NCI-H82 treated with DMSO at 0.1 percent for 48 hours (cell line): ENCODE measurements around the gene PILRA.
"Not testable (repeated sequence)": the region's sequence is repeated elsewhere in the genome, so short reads cannot be mapped to it uniquely, and the experiment has no call there.

Experiments used
- DNase-seq: peaks from one replicate; lab custom pipeline; 2025; ENCODE audit not compliant: unreplicated experiment; lab: John Stamatoyannopoulos, UW

Gene PILRA

DNA sequence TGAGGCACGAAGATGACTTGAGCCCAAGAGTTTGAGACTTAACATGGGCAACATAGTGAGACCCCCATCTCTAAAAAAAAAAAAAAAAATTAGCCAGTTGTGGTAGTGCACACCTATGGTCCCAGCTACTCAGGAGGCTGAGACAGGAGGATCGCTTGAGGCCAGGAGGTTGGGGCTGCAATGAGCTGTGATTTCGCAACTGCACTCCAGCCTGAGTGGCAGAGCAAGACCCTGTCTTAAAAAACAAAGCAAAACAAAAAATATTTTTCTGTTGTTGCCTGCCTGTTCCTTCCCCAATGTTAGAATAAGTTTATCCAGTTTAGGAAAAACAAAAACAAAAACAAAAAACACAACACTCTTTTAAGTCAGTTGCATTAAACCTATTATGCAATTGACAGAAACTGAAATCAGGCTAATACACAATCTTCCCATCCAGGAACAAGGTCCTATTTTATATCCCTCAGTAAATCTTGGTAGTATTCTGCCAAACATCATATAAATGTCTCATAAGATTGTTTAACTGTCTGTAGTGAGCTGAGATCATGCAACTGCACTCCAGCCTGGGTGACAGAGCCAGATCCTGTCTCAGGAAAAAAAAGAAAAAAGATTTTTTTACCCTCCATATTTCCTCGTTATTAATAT lies 4.9 kb downstream of the PILRA start:
- DNase-seq = no peak

GRCh38 chr7:100380196-100380595 lies 6.9 kb downstream of the PILRA start:
- DNase-seq = no peak

- DNase-seq = not testable (repeated sequence)
Measured at GRCh38 chr7:100381531-100382233, 8.4 kb downstream of the PILRA start.

GRCh38 chr7:100382234-100382853 lies 9.1 kb downstream of the PILRA start:
- not testable (repeated sequence) for DNase-seq

DNA sequence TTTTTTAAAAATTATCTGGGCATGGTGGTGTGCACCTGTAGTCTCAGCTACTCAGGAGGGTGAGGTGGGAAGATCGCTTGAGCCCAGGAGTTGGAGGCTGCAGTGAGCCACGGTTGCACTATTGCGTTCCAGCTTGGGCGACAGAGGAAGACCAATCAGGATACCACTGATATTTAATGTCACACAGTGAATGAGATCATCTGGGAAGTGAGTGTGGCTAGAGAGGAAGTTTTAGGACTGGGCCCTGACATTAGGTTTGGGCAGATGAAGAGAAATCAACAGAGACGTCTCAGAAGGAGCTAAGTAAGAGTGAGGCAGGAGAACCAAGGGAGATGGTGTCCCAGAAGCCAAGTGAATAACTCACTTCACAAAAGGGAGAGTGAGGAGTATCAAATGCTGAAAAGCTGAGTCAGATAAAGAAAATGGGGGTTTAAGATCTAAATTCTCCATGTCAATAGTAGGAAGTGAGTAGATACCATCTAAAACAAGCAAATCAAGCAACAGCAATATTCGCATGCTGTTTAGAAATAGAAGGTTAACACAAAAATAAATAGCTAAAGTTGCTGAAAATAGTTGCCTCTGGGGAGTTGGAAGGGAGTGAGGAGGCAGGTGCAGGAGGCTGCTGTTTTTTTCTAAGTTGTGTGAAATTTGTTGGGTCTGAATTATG lies 11.5 kb downstream of the PILRA start:
- DNase-seq = no peak

- no peak for DNase-seq
Measured at GRCh38 chr7:100386940-100387339, 13.7 kb downstream of the PILRA start.

- no peak for DNase-seq
Measured at GRCh38 chr7:100387695-100388094, 14.4 kb downstream of the PILRA start.

DNA sequence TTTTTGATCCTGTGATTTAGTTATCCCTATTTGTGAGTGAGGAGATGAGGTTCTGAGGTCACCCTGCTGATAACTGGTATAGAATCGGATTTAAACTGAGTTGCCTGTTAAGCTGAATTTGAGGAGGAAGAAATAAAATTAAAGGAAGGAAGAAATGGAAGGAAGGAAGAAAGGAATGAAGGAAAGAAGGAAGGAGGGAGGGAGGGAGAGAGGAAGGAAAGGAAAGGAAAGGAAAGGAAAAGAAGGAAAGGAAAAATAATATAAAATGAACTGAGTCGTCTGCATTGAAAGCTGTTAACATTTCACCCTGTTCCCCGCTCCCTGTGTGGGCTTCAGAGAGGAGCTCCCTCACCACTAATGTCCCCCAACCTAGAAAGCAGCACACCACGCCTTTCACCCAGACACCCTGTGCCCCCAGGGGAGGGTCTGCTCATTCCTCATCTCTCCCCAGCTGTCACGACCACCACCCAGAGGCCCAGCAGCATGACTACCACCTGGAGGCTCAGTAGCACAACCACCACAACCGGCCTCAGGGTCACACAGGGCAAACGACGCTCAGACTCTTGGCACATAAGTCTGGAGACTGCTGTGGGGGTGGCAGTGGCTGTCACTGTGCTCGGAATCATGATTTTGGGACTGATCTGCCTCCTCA lies 16.3 kb downstream of the PILRA start:
- DNase-seq = no peak

DNA sequence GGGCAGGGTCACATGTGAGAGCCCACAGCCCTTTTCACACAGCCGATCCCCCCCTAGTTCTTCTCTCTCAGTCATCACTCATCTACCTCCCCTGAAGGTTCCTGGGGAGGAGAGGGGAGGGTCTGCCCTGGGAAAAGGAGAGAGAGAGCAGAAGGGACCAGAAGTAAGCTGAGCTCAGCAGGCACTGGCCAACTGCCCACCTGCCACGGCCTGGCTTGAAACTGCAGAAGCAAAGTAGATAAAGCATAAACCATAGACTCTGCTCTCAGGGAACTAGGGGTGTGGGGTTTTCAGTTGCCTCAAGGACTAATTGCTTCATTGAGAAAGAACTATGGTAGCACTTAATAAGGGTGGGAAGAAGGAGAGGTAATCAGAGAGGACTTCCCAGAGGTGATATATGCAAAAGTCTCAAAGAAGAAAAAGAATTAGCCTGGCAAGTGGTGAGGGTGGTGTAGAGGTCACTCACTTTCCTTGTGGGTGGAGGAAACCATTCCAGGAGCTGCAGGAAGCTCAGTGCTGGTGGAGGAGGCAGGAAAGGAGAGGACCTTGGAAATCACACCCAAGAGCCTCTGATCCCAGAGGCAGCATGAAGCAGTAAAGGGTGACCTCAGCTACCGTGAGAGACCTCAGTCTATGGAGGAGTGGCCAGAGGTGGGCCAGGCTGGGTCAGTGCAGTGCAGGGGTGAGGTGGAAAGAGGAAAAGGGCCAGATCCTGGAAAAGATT lies 17.2 kb downstream of the PILRA start:
- DNase-seq = no peak

DNA sequence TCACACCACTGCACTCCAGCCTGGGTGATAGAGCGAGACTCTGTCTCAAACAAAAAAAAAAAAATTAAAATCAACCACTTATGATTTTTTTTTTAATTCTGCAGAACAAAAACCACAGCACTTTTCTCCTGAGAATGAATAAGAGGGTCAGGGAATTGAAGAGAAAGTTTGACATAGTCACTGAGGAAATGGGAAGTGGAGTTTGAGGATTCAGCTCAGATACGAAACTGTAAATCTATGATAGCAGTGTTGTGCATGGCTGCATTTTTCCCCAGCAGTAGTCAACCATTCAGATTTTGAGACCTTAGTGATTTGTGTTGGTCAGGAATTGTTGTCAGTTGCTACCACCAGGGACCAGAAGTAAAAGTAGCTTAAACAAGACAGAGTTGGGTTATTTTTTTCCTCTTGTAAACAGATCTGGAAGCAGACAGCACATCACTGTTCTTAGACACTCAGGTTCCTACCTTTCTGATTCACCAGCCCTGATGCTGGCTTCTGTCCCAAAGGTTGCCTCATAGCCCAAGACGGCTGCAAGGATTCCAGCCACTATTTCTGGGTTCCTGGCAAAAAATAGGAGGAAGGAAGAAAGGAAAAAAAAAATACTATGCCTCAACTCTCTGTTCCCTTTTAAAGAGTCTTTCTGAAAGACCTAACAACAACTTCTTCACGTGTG lies 20.1 kb downstream of the PILRA start:
- DNase-seq = no peak

DNA sequence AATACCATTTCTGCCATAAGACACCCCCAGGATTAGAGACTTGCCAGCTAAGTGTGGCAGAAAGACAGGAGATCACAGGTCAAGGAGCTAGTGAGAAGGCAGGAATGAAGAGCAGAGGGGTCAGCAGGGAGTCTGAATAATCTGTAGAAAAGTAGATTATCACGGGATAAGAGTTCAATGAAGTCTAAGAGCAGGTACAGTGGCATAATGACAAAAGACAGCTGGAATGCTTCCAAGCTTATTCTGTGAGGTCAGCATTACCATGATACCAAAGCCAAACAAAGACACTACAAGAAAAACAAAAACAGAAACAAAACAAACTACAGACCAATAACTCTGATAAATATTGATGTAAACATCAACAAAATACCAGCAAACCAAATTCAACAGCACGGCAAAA lies 20.8 kb downstream of the PILRA start:
- DNase-seq = peak; percentile 96

- no peak for DNase-seq
Measured at GRCh38 chr7:100396421-100396982, 23.2 kb downstream of the PILRA start.

- DNase-seq = no peak
Measured at GRCh38 chr7:100397315-100398081, 24.2 kb downstream of the PILRA start.

- DNase-seq = no peak
Measured at GRCh38 chr7:100398239-100398638, 25.0 kb downstream of the PILRA start.

GRCh38 chr7:100400041-100400440 lies 26.8 kb downstream of the PILRA start:
- no peak for DNase-seq

- DNase-seq = no peak
Measured at GRCh38 chr7:100400656-100401055, 27.4 kb downstream of the PILRA start.

DNA sequence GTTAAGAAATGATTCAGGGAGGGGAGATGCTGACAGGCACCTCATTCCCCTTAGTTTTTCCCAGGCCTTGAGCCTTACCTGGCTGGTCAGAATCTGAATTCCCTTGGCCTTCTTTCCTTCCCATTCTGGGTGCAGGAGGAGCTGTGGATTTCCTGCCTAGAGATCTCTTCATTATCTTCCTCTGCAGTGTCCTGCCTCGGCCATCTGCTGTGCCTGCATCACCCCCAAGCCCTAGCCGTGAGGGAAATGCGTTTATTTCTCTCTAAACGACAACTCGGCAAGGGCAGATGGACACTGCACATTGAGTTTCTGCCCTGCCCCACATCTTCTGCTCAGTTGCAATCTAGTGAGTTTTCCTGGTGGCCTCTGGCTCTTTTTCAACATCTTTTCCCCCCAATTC lies 28.5 kb downstream of the PILRA start:
- DNase-seq = no peak

DNA sequence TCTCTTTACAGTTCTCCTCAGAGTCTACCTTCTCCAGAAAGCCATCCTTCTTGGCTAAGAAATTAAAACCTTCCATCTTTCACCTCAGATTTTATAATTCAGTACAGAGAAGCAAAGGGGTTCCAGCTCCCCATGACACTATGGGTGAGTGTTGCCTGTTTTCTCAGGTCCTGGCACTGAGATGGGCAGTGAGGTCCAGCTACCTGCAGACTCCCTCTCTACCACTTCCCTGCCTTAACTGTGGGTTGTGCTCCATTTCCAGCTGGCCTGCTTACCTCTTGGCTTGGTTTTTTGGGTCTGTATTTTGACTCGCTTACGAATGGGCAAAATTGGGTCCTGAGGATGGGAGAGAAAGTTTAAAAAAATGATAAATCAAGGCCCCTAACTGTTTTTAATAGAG lies 29.0 kb downstream of the PILRA start:
- no peak for DNase-seq

DNA sequence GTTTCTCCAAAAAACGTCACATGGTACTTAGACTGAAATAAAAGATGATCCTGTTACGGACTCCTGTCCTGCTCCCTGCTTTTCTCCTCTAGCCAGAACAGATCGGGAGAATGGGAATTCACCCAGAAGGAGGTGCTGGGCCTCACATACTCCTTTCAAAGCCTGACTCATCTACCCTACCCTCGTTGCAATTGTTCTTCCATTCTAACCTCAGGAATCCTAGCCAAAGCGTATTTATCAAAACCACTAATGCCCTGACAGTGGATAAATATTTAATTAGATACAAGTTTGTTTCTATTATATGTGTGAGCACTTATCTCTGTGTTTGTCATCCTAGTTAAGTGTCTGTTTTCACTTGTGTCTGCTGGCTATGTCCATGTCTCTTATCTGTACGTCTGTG lies 33.5 kb downstream of the PILRA start:
- DNase-seq = no peak
